ENCODE measurements around the gene CETP.

CETP gene

DNA sequence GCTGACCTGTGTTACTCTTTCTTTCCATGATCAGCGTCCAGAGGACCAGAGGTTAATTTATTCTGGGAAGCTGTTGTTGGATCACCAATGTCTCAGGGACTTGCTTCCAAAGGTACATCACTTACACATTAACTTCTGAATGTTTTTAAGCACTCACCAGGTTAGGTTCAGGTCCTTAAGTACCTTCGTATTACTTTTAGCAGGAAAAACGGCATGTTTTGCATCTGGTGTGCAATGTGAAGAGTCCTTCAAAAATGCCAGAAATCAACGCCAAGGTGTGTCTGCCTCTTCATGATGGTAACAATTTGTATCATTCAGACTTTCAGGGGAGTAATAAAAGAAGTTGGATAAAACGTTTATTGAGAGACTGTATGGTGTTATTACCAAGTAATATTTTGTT, 26.5 kb upstream of the CETP start:
- no peak for FAIRE-seq

DNA sequence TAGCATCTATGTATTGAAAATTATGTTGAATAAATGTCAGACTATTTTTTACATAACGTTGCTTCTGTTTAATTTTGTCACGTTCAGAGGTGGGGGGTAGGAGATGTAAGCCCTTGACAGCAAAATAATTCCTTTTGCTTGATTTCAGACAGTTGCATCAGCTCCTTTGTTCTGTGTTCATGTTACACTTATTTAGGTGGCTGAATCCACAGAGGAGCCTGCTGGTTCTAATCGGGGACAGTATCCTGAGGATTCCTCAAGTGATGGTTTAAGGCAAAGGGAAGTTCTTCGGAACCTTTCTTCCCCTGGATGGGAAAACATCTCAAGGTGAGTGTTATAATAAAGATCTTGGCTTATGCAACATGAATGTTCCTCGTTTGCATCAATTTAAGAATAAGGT, 25.3 kb upstream of the CETP start:
- no peak for FAIRE-seq

- no peak for FAIRE-seq
Measured at GRCh38 chr16:56936950-56937349, 24.8 kb upstream of the CETP start.

DNA sequence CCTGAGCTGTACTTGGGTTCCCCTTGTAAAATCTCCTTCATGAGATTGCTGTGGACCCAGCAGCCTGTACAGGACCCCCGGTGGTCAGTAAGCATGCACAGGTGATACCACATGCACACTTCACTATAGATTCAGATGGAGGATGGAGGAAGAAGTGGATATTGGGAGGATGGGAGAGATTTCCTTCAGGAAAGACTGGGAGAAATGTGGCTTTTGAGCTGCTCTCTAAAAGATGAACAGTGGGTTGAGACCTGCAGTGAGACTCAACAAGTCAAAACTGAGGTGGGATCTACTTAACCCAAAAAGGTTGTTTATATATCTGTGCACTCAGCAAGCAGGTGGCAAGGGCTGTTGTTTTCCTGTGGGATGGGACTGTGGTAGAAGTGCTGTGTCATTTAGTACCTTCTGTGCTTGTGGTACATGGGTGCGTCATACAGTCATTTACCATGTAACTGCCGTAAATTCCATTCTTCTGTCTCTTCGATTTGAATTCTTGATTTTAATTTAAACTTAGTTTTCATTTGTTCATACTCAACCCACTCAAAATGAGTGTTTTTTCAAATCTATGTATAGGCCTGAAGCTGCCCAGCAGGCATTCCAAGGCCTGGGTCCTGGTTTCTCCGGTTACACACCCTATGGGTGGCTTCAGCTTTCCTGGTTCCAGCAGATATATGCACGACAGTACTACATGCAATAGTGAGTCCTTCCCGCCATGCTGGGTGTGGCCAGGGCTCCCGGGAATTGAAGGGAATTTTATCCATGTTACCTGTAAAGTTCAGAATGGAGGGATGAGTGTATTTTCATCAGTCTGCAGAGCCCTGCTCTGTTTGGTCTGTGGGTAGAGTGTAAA, 22.9 kb upstream of the CETP start:
- no peak for FAIRE-seq

GRCh38 chr16:56939801-56940200, 21.9 kb upstream of the CETP start:
- no peak for FAIRE-seq

- FAIRE-seq, result no peak
Measured at GRCh38 chr16:56941092-56941491, 20.7 kb upstream of the CETP start.

GRCh38 chr16:56941856-56942331, 19.9 kb upstream of the CETP start:
- no peak for FAIRE-seq

DNA sequence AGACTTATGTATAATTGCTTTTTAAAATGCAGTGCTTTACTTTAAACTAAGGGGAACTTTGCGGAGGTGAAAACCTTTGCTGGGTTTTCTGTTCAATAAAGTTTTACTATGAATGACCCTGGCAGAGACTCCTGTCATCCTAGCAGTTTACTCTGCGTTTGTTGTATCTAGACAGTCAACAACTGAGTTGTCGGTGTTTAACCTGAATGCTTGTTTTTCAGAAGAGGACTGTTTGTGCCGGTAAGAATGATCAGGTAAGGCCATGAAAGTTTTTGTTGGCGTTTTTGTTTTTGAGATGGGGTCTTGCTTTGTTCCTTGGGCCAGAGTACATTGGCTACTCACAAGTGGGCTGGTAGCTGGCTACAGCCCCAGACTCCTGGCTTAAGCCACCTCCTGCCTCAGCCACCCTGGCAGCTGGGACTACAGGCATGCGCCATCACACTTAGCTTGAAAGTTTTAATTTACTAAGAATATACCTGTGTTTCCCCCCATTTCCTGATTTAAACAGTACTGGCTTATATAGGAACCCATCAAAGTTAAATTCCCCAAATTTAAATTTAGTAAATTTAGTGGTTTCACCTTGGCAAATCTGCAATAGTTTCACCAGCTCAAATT, 17.9 kb upstream of the CETP start:
- no peak for FAIRE-seq

GRCh38 chr16:56944954-56945839, 16.6 kb upstream of the CETP start:
- FAIRE-seq, result no peak

DNA sequence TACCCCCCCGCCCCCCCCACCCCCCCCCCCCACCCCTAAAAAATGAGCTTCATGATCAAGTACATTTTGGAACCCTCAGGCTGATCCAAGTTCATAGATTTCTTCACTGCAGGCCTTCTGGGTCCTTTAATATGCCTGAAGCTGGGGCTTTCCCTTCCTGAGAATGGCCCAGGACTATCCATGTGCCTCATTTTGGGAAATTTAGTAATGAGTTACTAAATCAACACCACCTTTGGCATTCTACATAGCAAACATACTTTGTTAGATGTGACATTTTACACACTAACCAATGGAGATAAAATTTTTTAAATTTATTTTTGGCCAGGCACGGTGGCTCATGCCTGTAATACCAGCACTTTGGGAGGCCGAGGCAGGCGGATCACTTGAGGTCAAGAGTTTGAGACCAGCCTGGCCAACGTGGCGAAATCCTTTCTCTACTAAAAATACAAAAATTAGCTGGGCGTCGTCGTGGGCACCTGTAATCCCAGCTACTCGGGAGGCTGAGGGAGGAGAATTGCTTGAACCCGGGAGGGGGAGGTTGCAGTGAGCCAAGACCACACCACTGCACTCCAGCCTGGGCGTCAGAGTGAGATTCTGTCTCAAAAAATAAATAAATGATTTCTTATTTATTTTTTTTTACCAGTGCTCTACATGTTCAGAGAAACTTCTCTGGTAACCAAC, 15.8 kb upstream of the CETP start:
- FAIRE-seq, result no peak

- FAIRE-seq, result no peak
Measured at GRCh38 chr16:56946767-56947603, 14.8 kb upstream of the CETP start.

GRCh38 chr16:56947604-56947995, 14.2 kb upstream of the CETP start:
- FAIRE-seq, result no peak

- no peak for FAIRE-seq
Measured at GRCh38 chr16:56948234-56948633, 13.5 kb upstream of the CETP start.

GRCh38 chr16:56950051-56950450, 11.7 kb upstream of the CETP start:
- no peak for FAIRE-seq

- FAIRE-seq, result no peak
Measured at GRCh38 chr16:56950455-56950854, 11.3 kb upstream of the CETP start.

DNA sequence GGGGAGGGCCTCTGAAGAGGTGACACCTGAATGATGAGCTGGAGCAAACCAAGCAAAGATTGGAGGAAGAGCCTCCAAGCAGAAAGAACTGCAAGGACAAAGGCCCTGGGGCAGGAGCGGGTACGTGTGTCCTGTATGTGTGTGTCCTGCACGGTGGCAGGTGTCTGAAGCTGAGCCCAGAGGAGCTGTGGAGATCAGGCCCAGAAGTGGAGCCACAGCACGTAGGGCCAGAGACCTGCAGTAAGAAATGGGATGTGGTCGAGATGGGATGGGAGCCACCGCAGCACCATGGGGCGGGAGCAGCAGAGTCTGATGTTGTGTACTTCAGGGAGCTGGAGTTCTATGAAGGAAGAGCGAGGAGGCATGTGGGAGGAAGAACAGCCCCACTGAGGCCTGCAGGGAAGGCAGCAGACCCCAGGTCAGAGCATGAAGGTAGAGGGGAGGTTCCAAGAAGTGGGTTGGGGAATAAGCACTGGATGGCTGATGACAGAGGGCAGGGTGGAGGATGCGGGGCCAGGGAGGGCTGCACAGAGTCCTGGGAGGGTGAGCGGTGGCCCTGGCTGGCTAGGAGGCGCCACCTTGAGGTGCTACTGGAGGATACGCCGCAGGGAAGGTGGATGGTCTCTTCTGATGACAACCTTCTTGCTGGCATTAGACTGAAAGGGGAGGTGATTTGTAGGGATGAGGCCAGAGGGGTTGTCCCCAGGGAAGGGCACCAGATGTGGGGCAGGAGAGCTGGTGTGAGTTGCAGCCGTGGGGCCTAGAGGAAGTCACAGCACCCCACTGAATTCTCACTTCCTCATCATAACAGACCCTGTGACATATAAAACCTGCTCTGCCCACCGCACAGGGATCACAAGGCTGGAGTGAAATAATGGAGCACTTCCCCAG, 10.6 kb upstream of the CETP start:
- no peak for FAIRE-seq

GRCh38 chr16:56953006-56953405, 8.7 kb upstream of the CETP start:
- FAIRE-seq, result no peak

DNA sequence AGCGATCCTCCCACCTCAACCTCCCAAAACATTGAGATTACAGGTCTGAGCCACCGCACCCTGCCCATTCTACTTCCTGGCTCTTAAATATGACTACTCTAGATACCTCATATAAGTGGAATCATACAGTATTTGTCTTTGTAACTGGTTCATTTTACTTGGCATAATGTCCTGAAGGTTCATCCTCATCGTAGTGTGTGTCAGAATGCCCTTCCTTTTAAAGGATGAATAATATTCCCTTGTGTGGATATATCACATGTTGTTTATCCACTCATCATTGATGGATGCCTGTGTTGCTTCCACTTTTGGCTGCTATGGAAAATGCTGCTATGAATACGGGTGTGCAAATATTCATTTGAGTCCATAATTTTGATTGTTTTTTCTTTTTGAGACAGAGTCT, 5.7 kb upstream of the CETP start:
- FAIRE-seq, result no peak

GRCh38 chr16:56956756-56957155, 5.0 kb upstream of the CETP start:
- no peak for FAIRE-seq

GRCh38 chr16:56960681-56961281, 969 bp upstream of the CETP start:
- FAIRE-seq, result no peak

Measured in islet of Langerhans (tissue), 1 donor.